HG03469 (cell line): ENCODE results near the gene PFDN4.
A peak's percentile ranks its signal among the peaks of the same experiment; 100 is the strongest.

ENCODE experiments used
- ATAC-seq: cut with Tn5 transposase; IDR thresholded peaks from one replicate; pipeline ENCODE4 v1.9.1; 2021; ENCODE audit warnings: mild to moderate bottlenecking, moderate library complexity, moderate number of reproducible peaks; ENCODE audit not compliant: unreplicated experiment

The PFDN4 gene

DNA sequence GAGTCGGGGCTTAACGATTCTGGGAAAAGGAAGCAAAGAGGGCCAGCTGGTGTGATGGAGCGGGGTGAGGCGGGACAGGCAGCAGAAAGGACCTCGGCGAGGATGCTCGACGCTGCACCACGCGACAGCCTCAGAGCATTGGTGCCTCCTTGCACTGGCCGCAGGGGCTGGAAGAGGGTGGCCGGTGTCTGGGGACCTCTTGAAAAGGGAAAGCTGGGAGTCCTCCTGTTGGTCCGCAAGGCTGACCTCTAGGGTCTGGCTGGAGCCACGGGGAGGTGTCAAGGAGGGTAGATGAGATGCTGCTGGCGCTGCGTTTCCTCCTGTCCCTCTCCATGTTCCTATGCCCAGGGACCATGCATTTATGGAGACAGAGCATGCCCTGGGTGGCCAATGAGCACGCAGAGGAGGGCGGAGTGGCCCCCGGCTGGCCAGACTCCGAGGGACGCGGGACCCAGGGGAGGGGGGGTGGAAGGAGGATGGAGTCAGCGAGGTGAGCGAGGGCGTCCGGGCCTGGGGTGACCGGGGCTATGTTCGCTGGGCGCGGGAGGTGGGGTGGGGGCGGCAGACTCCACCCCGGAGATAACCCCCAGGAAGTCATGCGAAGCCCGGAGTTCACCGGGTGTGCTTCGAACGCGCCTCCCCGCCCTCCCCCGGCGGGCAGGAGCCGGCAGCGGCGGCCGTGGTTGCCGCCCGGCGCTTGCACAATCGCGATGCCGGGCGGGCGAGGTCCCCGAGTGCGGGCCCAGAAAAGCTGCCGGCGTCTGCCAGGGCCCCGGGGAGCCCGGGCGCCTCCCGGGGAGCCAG lies 34.0 kb upstream of the PFDN4 start, which contains the start of gene CYP24A1:
CYP24A1 (minus strand) TSS at position 334 of the 804 bp plus-strand sequence. CDS start 407 bp downstream, outside the sequence.
- no peak for ATAC-seq

DNA sequence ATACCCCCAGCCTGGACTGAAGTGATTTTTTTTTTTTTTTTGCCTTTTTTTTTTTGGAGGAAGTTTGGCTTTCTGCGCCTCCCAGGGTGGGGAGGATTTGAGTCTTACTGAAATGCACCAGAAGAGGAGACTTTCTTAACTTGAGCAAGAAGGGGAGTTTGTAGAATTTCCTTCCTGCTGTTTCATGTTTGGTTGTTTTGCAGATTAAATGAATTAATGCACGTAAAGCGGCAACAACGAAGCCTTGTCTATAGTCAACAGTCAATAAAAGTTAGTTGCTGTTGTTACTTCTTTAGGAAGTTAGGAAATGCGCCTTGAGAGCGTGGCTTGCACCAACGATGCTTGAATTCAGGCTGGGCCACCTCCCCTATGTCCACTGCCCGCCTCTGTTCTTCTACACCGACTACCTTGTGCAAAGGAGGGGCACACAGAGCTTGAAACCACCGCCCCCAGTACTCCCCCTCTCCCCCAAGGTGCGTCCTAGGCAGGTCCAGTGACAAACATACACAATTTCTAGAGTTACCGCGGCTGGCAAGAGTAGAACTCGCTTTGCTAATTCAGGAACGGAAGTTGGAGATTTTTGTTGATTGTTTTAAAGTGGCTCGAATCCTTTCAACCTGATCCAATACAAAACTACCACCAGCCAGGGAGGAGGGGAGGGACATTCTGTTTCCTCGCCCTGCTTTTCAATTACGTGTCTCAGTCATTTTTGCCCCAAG lies 33.3 kb upstream of the PFDN4 start:
- ATAC-seq: no peak

DNA sequence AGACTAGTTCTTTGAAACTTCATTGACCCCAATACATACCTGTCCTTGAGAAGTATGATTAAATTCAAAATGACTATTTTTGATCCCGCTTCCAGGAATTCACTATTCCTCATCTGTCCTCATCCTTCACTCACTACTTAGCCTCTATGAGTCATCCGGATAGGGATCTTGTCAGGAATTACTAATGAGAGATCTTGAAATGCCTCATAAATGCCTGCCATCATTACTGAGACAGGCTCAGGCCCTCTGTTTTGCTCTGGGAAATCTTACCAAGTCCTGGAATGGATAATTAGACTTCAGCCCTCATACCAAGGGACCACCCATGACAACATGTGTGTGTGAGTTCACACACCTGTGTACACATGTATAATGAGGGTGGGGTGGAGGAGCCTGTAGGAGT lies 31.3 kb upstream of the PFDN4 start:
- ATAC-seq: no peak

DNA sequence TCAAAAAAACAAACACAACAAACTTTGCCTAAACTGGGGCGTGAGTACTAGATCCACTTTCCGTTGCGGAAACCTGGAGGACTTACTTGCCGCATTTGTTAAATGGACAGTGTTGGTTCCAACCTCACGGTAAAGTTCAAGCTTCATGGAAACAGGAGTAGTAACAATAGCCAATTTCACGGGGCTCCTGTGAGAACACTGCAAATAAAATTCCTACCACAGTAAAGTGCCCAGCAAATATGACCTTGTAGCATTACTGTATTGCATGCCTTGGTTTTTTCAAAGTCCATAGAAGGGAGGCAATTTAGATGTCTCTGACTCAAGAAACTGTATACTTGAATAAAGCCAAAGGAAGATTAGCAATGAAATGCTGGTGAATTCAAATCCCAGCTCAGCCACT lies 30.5 kb upstream of the PFDN4 start:
- no peak for ATAC-seq

DNA sequence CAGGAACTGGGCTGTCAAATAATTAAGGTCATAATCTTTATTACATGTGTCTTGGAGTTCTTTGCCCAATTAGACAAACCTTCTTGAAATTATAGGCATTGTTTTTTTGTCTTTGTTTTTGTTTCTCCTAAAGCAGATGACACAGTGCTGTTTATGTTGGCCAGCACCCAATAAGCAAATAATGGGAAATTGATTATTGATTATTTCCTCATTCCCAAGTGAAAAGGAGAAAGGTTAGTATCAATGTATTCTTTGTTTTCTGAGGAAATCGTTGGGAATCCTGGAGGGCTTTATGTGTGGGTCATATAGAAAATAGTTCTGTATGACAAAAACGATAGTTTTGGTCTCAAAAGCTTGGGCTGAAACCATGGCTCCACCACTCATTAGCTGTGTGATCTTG lies 29.6 kb upstream of the PFDN4 start:
- ATAC-seq: no peak

DNA sequence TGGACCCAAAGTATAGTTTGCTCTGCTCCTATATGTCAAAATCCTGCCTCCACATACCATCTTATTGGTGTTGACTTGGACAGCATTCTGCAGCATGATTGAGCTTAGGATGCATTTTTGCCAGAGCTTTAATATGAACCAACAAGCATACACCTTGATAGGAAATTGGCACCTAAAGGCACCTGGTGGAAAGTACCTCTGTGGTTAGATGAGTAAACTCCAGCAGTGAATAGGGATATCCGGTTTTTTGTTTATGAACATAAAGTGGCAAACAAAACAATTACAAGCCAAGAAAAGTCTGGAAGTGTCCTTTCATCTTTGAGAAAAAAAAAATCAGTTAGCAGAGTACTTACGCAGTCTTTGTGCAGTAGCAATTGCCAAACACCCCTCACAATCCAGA lies 27.9 kb upstream of the PFDN4 start:
- no peak for ATAC-seq

DNA sequence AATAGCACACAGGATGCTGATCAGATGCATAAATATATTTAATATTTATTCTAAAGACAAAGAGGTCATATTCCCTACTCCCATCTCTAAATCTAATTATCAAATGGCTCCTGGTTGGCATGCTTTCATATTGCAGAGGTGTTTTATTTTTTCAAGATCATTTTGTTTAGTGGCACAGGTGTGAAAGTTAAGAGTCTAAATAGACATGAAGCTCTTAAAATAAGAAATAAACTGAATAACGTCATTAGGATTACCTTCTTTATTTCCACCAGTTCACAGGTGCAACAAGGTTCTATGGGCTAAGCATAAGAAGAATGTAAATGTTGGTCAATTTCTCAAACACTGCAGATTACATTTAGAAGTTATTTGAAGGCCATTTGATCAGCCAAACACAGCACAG lies 27.0 kb upstream of the PFDN4 start:
- ATAC-seq: no peak

DNA sequence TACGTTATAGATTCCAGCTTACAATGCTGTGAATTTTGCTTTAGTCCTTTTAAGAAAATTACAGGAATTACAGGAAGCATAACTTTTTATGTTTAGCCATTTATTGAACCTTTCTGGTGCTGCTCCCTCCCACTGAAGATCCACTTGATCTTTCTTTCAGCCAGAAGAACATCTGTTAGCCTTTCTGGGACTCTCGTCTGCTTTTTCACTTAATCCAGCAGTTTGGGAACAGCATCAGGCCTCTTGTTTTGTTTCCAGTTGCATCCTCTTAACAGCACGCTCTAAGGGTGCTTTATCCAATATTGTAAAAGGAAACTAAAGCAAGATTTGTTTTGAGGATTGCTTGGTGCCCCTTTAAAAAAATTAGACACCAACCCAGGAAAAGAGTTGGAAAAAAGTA lies 23.8 kb upstream of the PFDN4 start:
- no peak for ATAC-seq

DNA sequence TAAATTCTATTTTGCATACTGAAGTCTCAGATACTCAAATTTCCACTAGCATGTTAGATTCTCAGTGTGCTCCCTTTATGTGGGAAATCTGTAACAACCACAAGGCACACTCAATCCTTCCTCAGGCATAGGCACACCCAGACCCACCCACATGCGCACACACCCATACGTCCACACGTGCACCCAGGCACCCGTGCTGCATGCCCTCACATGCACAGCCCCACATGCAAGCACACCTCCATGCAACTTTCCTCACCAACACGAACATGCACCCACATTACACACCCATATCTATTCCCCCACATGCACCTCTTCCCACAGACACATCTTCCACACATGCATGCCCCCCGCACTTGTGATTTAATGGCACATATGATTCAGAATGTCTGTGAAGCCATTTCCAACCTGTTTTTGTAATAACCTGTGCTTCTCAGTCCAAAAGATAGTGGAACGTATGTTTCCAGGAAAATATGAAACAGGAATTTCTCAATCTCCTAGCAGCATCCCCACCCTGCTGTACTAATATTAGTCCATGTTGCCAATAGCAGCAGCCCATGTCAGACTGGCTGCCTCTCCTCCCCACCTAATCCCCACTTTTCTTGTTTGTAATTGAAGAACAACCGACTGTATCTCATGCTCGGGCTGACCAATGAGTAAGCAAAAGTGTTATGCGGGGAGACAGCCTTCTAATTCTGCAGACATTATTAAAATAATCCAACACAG lies 22.8 kb upstream of the PFDN4 start:
- ATAC-seq: no peak

DNA sequence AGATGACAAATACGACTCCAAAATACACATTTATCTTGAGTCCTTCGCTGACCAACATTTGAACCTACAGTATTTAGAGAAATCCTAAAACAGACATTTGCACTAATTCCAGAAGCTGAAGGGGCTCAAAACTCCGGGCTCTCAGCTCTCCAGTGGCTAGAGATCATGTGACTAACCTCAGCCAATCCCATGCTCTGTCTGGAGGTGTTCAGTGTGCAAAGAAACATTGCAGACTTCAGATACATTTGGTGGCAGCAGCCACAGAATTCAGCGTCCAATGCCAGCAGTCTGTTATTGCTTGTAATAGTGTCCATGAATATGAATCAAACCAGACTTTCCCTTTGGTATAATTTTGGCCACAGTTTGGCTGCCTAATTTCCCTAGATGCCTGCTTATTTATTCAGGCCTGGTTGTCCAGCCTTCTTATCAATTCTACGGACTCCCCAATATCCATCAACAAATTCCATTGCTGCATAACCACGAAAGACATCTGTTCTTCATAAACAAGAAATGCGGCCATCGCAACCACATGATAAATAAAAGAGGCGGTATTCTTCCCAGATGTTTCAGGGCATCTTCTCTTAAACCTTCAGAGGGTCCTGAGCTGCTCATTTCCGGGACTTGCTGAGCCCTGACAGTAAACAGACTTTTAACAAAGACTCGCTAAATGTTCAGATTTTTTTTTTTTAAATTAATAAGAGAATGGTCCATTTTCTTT lies 19.6 kb upstream of the PFDN4 start:
- ATAC-seq: no peak

DNA sequence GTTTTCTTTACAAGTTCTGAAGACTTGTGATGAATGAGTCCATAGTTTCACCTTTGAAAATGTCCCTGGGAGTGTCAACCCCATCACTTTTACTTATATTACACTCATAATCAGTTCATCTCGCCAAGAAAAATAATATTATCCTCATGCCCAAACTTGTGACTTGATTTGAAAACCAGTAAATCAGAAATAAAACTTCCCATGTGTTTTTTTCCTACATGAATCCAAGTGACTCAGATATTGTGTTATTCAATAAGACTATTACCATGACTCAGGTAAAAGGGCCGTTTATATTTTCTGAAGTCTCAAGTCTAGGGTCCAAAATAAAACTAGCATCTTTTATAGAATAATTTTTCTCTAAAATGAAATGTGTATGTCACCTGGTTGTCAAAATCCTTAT lies 18.3 kb upstream of the PFDN4 start:
- ATAC-seq: no peak

DNA sequence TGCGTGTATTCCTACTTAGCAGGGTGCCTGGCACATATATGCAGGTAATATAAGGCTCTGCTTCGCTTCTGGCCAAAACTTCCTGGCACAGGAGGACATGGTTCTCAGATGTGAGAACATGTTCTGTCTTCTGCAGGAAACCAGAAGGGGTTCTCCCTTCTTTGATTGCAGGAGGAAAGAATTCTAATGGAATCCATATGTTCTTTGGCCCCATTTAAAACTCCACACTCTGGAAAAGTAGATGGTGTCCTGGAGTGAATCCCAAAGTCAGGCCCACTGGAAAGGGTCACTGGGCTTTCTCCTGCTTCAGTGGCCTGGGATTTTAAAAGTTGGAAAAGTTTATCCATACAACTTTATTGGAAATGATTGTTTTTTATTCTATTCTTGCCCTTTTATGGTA lies 17.7 kb upstream of the PFDN4 start:
- no peak for ATAC-seq

DNA sequence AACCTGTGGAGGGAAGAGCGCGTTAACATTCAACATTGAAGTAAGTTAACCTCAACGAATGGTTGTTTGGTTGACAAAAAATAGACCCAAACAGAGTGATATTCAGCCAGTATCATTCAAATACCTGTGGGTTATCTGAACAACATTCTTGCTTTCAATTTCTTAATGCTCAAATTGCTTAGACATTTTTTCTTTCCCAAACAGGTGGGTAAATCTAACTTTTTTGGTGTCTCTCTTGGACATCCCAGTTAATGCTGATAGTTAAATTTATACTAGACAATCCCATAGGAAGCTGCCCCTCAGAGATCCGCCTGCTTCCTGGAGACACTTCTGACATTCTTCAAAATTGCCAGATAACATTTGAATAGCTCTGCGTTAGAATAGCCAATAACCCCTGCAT lies 14.1 kb upstream of the PFDN4 start:
- no peak for ATAC-seq

DNA sequence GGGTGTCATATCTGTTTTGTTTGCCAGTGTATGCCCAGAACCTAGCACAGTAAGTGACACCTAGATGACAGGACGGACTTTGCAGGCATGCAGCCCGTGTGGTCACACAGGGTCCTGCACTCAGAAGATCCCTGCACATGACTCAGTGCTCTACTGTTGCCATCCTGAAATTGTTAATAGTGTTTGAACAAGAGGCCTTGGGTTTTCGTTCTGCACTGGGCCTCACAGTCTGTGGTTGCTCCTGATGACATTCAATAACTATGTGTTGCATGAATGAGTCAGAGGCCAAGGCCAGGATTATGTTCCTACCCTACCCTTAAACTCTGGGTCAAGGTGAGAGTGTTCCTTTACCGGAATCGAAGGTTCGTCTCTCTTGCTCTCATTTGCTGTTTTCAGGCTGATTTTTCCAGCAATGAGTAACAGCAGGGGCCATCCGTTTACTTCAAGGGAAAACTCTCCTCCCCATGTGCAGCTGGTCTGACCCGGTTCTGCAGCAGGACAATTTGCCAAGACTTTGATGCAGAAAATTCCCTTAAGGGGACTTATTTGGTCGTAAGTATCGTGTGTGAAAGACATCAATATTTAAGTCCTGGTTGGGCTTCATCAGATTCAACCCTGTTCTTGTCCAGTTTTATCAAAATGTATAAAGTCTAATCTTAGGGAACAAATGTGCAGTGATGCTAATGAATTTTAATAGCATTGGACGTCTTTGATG lies 13.0 kb upstream of the PFDN4 start:
- no peak for ATAC-seq

DNA sequence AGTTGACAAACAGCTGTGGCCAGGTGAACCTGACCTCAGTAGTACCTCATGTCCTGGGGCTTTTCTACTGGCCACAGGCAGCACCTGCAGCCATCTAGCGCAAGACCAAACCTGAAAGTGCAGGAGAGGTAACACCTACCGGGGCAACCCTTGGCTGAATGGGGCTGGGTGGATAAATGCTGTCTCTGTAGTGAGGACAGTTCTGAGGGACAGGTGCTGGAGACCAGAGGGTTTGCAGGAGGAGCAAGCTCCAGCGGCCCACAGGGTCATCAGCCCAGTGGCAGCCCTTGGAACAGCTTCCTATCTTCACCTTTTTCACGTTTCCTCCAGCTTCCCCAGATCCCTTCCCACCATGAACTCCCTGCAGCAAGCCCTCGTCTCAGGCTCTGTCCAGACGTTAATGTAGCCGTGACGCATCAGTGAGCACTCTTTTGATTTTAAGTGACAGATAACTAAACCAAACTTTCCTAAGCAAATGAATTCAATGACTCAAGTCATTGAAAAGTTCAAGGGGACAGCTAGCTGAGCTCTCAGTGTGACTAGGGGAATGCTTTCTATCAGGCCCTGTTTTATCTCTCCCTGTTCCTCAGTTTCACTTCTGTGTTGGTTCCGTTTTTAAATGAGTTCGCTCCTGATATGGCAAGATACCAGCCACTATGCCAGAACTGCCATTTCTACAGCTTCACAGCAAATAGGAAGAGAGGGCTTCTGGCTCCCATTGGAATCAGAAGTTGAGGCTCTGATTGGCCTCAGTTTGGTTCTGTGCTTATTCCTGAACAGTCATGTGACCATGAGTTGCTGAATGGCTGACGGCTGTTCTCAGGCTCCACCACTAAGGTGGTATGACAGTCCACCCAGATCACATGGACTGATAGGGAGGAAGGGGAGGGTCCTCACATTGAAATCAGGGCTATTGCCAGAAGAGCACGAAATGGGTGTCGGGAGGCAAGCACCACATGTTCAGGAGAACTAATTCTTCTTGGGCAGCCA lies 12.1 kb upstream of the PFDN4 start:
- peak; percentile 39 for ATAC-seq

DNA sequence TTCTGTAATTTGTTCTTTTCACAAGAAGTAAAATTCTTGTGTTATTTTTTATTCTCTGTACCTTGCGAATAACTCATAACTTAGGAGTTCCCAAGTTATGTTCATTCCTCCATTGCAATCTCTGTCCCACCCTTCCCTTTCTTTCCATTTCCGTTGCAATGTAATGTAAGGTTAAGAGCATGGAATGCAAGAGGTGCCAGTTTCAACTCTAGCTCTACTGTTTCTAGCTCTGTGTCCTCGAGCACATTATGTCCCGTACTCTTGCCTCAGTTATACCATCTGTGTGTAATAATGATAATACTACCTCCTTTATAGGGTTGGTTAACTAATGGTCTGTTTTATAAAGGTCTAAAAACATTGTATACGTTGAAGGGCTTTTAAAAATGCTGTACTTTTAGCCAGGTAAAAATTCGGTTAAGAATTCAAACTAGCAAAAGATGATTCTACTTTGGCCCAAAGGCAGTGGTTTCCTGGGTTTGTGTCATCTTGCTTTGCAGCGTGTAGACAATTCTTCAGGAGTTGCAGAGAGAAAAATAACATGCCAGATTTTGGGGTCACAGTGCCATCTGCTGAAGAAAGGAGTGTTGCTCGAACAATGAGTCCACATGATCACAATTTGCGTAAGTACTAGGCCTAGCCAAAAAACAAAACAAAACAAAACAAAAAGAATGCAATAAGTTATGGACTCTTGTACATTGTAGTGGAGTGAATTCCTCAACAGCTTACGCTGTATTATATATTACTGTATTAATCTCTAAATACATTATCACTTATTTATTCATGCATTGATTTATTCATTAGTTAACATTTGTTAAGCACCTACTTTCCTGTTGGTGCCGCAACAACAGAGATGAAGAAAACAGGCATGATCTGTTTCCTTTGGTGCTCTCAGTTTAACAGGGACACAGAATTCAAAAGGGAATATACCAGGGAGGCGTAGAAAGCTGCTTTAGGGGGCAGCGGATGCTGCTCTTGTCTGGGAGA lies 10.0 kb upstream of the PFDN4 start:
- no peak for ATAC-seq

DNA sequence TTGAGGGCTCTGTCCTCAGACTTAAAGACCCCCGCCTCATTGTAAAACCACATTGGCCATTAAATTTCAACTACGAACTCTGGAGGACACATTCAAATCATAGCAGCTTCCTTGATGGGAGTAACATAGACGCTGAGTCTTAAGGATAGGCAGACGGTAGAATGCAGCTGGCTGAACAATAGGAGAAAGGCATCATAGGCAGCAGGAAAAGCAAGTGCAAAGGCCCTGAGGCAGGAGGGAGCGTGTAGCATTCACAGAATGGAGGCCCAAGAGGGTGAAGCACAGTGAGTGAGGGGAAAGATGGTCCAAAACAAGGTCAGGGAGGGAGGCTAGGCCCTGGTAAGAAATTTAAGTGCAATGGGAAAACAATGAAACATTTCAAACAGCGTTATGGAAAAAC lies 8.6 kb upstream of the PFDN4 start:
- ATAC-seq: no peak

DNA sequence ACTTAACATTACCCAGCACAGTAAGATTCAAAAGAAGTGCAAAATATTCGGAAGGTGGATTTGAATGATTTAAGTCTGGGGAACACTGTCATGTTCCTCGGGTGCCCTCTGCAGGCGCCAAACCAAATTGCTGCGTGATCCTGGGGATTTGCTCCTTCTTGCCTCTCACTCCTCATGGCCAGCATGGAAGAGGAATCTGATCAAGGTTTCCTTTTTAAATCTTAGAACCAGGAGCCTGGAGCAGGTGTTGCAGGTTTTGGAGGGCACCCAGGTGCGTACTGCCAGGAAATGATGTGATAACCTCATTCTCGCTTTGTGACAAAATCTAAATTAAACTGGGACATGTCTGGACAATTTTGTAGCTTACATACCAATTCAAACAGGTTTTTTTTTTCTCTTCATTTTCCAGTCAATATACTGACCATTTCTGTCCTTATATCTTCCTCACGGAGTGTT lies 8.1 kb upstream of the PFDN4 start:
- no peak for ATAC-seq
